Skeletal muscle cell (primary cell): ENCODE results near the gene TMPRSS11A.
A peak's percentile ranks its signal among the peaks of the same experiment; 100 is the strongest.

ENCODE experiments used
- DNase-seq: peaks from one replicate; pipeline ENCODE4 v3.0.0-alpha.2; 2010; ENCODE audit warnings: low read depth
- H3K4me3 ChIP-seq: 2 replicates; pipeline ENCODE4 v1.5.1; 2011; ENCODE audit warnings: low read depth, mild to moderate bottlenecking, control low read depth, low read length, moderate library complexity

Gene TMPRSS11A

GRCh38 chr4:67880866-67881610, 82.3 kb downstream of the TMPRSS11A start:
- no peak overlapping the region for H3K4me3 ChIP-seq

GRCh38 chr4:67879486-67879885, 83.8 kb downstream of the TMPRSS11A start:
- peak; percentile 46 for DNase-seq
- H3K4me3 ChIP-seq: no peak overlapping the region

More at GRCh38 chr4:67880866-67881610, 82.3 kb downstream of the TMPRSS11A start:
- no peak for DNase-seq

- no peak overlapping the region for H3K4me3 ChIP-seq
- DNase-seq: no peak
Measured at GRCh38 chr4:67877086-67877485, 86.2 kb downstream of the TMPRSS11A start.

GRCh38 chr4:67874986-67875385, 88.3 kb downstream of the TMPRSS11A start:
- no peak overlapping the region for H3K4me3 ChIP-seq
- peak; percentile 87 for DNase-seq

GRCh38 chr4:67873116-67873515, 90.2 kb downstream of the TMPRSS11A start:
- DNase-seq: no peak
- no peak overlapping the region for H3K4me3 ChIP-seq

GRCh38 chr4:67871867-67872266, 91.4 kb downstream of the TMPRSS11A start:
- no peak for DNase-seq
- H3K4me3 ChIP-seq: no peak overlapping the region

GRCh38 chr4:67869580-67870190, 93.6 kb downstream of the TMPRSS11A start:
- DNase-seq: no peak
- H3K4me3 ChIP-seq: no peak overlapping the region

GRCh38 chr4:67861513-67861912, 101.8 kb downstream of the TMPRSS11A start:
- no peak overlapping the region for H3K4me3 ChIP-seq
- peak; percentile 39 for DNase-seq
